H1 (cell line): Measurements from ENCODE around the gene UNC13C. TPM values are rescaled to one million over a fixed set of nuclear protein-coding genes. Genes with fewer than 3 reads are reported as not detected.

ENCODE experiments used
- CTCF ChIA-PET: fragments of 300-600 bp; sonication (Branson Sonifier 250); formaldehyde crosslinking; loops from one replicate; lab custom pipeline; 2021; ENCODE audit not compliant: partially characterized antibody; lab: Charles Lee
- POLR2A ChIA-PET: fragments of 300-600 bp; sonication (Branson Sonifier 250); formaldehyde crosslinking; loops from one replicate; lab custom pipeline; 2021; ENCODE audit warnings: inconsistent platforms; ENCODE audit not compliant: partially characterized antibody; lab: Charles Lee
- DNase-seq, 2 experiments: peaks; one replicate each; pipeline versions ENCODE4 v3.0.0 to v3.0.0-alpha.2; 2010 to 2022; ENCODE audit warnings: low spot score in 2 of 2, low read depth in 1 of 2, mixed read lengths in 1 of 2
- FAIRE-seq: peaks from 2 replicates; lab custom pipeline; 2011; peaks lifted over from hg19 to GRCh38; lab: Jason Lieb, UNC
- H2AFZ ChIP-seq: 2 replicates; pipeline ENCODE4 v1.8.1; 2012; ENCODE audit warnings: low read length, inconsistent platforms
- H2AK5ac ChIP-seq: 2 replicates; pipeline ENCODE4 v1.6.1; 2013; ENCODE audit warnings: low read depth, low read length
- H2BK120ac ChIP-seq: replicated peaks from 2 replicates; pipeline ENCODE3; 2013; ENCODE audit warnings: low read depth, low read length, inconsistent platforms
- H2BK12ac ChIP-seq: 2 replicates; pipeline ENCODE4 v1.6.1; 2013; ENCODE audit warnings: low read depth, low read length
- H2BK15ac ChIP-seq: 2 replicates; pipeline ENCODE4 v1.6.1; 2013; ENCODE audit warnings: low read length
- H2BK20ac ChIP-seq: 2 replicates; pipeline ENCODE4 v1.6.1; 2013; ENCODE audit warnings: low read length
- H2BK5ac ChIP-seq: 2 replicates; pipeline ENCODE4 v1.6.1; 2013; ENCODE audit warnings: low read depth, low read length
- H3K14ac ChIP-seq: 2 replicates; pipeline ENCODE4 v1.6.1; 2013; ENCODE audit warnings: inconsistent platforms; ENCODE audit not compliant: insufficient read length
- H3K18ac ChIP-seq: 2 replicates; pipeline ENCODE4 v1.6.1; 2013; ENCODE audit warnings: low read length; ENCODE audit errors: extremely low read depth
- H3K23ac ChIP-seq: 2 replicates; pipeline ENCODE4 v1.6.1; 2013; ENCODE audit warnings: inconsistent platforms; ENCODE audit not compliant: insufficient read length
- H3K23me2 ChIP-seq: 2 replicates; pipeline ENCODE4 v1.6.1; 2013; ENCODE audit warnings: low read depth, low read length
- H3K27ac ChIP-seq: 2 replicates; pipeline ENCODE4 v1.6.1; 2011; ENCODE audit warnings: low read depth, low read length, inconsistent platforms
- H3K27me3 ChIP-seq, 4 experiments: replicated peaks in 1 of 4; 1 replicate in 1 of 4; 2 replicates in 3 of 4; pipeline versions ENCODE4 v1.6.1 to v1.8.1; 2011 to 2013; ENCODE audit warnings: low read length in 3 of 4, mild to moderate bottlenecking in 3 of 4, inconsistent platforms in 2 of 4, mixed read lengths in 2 of 4, moderate library complexity in 1 of 4; ENCODE audit not compliant: control insufficient read depth in 3 of 4, insufficient read depth in 3 of 4; ENCODE audit errors: extremely low read depth in 1 of 4
- H3K36me3 ChIP-seq, 4 experiments: 2 replicates each; pipeline versions ENCODE4 v1.6.1 to v1.8.1; 2011 to 2013; ENCODE audit warnings: mild to moderate bottlenecking in 4 of 4, low read length in 3 of 4, moderate library complexity in 2 of 4, control low read depth in 1 of 4, inconsistent platforms in 1 of 4; ENCODE audit not compliant: insufficient read depth in 4 of 4, control insufficient read depth in 2 of 4
- H3K4ac ChIP-seq: replicated peaks from 2 replicates; pipeline ENCODE3; 2013; ENCODE audit warnings: low read length, low read depth, mixed read lengths, inconsistent platforms; ENCODE audit not compliant: insufficient read length
- H3K4me1 ChIP-seq, 4 experiments: replicated peaks in 1 of 4; 1 replicate in 1 of 4; 2 replicates in 3 of 4; pipeline versions ENCODE4 v1.6.1 to v1.8.1; 2011 to 2013; ENCODE audit warnings: low read length in 3 of 4, inconsistent platforms in 2 of 4, mixed read lengths in 1 of 4; ENCODE audit not compliant: insufficient read depth in 4 of 4, control insufficient read depth in 3 of 4
- H3K4me2 ChIP-seq, 2 experiments: 2 replicates each; pipeline versions ENCODE4 v1.6.1 to v1.8.1; 2011 to 2013; ENCODE audit warnings: low read depth in 2 of 2, low read length in 2 of 2, control low read depth in 1 of 2, inconsistent platforms in 1 of 2, mild to moderate bottlenecking in 1 of 2; ENCODE audit not compliant: insufficient read depth in 1 of 2
- H3K4me3 ChIP-seq, 4 experiments: fragments of 200-600, 300-600 bp in 1 of 4; sonication (generic), shearing (Covaris generic), sonication (Bioruptor Twin) in 1 of 4; 2 replicates each; pipeline versions ENCODE4 v1.5.1 to v1.8.1; 2011 to 2016; ENCODE audit warnings: low read length in 4 of 4, low read depth in 3 of 4, control low read depth in 2 of 4, inconsistent platforms in 2 of 4, mild to moderate bottlenecking in 2 of 4, mixed read lengths in 1 of 4, moderate library complexity in 1 of 4; ENCODE audit not compliant: insufficient read depth in 2 of 4; ENCODE audit errors: extremely low read depth in 1 of 4
- H3K56ac ChIP-seq: replicated peaks from 2 replicates; pipeline ENCODE3; 2013; ENCODE audit warnings: low read depth, mild to moderate bottlenecking, mixed read lengths, low read length, inconsistent platforms; ENCODE audit not compliant: insufficient read length
- H3K79me1 ChIP-seq: 2 replicates; pipeline ENCODE4 v1.6.1; 2013; ENCODE audit warnings: low read depth, low read length, control low read depth
- H3K79me2 ChIP-seq, 2 experiments: 2 replicates each; pipeline versions ENCODE4 v1.6.1 to v1.8.1; 2012 to 2013; ENCODE audit warnings: low read length in 2 of 2, mild to moderate bottlenecking in 2 of 2, inconsistent platforms in 1 of 2; ENCODE audit not compliant: insufficient read depth in 2 of 2, control insufficient read depth in 1 of 2
- H3K9ac ChIP-seq, 4 experiments: replicated peaks in 1 of 4; 1 replicate in 1 of 4; 2 replicates in 3 of 4; pipeline versions ENCODE4 v1.6.1 to v1.8.1; 2011 to 2013; ENCODE audit warnings: low read depth in 3 of 4, low read length in 3 of 4, control low read depth in 2 of 4, mild to moderate bottlenecking in 2 of 4, moderate library complexity in 2 of 4, inconsistent platforms in 1 of 4; ENCODE audit errors: extremely low read depth in 1 of 4
- H3K9me3 ChIP-seq, 2 experiments: 2 replicates each; pipeline versions ENCODE4 v1.6.1 to v1.8.1; 2012 to 2013; ENCODE audit warnings: mild to moderate bottlenecking in 2 of 2, moderate library complexity in 2 of 2, control low read depth in 1 of 2, inconsistent platforms in 1 of 2, low read depth in 1 of 2, low read length in 1 of 2, mixed read lengths in 1 of 2; ENCODE audit not compliant: insufficient read depth in 2 of 2
- H4K20me1 ChIP-seq, 2 experiments: replicated peaks in 1 of 2; 2 replicates each; pipeline versions ENCODE3 to v1.8.1; 2011 to 2013; ENCODE audit warnings: inconsistent platforms in 2 of 2, low read length in 2 of 2, mild to moderate bottlenecking in 1 of 2; ENCODE audit not compliant: insufficient read depth in 2 of 2, control insufficient read depth in 1 of 2
- H4K5ac ChIP-seq: 2 replicates; pipeline ENCODE4 v1.6.1; 2013; ENCODE audit warnings: low read length, low read depth, mixed read lengths, inconsistent platforms; ENCODE audit not compliant: insufficient read length
- H4K8ac ChIP-seq: 2 replicates; pipeline ENCODE4 v1.8.0; 2013; ENCODE audit warnings: mild to moderate bottlenecking, moderate library complexity, low read length, inconsistent platforms; ENCODE audit not compliant: insufficient read depth; ENCODE audit errors: extremely low read depth
- H4K91ac ChIP-seq: replicated peaks from 2 replicates; pipeline ENCODE3; 2013; ENCODE audit warnings: low read length, mixed read lengths, inconsistent platforms; ENCODE audit not compliant: insufficient read length
- BCL11A ChIP-seq, 2 experiments: IDR thresholded peaks; one replicate each; pipeline ENCODE4 v1.6.1; 2011; ENCODE audit warnings: low read depth in 2 of 2, low read length in 2 of 2, mild to moderate bottlenecking in 2 of 2
- BRCA1 ChIP-seq: IDR thresholded peaks from 2 replicates; pipeline ENCODE4 v1.6.1; 2012; ENCODE audit warnings: low read depth, low read length, improper control_type of control experiment
- EZH2 ChIP-seq: fragments of 200-600 bp; sonication (generic); IDR thresholded peaks from 2 replicates; pipeline ENCODE4 v1.7.1; 2012; ENCODE audit warnings: low read depth, mild to moderate bottlenecking, moderate library complexity, low read length, inconsistent platforms; ENCODE audit not compliant: severe bottlenecking
- POLR2A ChIP-seq, 2 experiments: IDR thresholded peaks; 1 replicate in 1 of 2; 2 replicates in 1 of 2; pipeline ENCODE4 v1.6.1; 2011; ENCODE audit warnings: low read depth in 2 of 2, low read length in 2 of 2, mild to moderate bottlenecking in 2 of 2; ENCODE audit errors: control extremely low read depth in 1 of 2
- RBBP5 ChIP-seq: IDR thresholded peaks from 2 replicates; pipeline ENCODE4 v1.7.1; 2012; ENCODE audit warnings: low read depth, mild to moderate bottlenecking, inconsistent platforms, low read length, moderate library complexity, borderline replicate concordance
- RNF2 ChIP-seq: fragments of 200-900, 300-1000 bp; sonication (generic); IDR thresholded peaks from 2 replicates; pipeline ENCODE4 v1.7.1; 2016; ENCODE audit warnings: borderline replicate concordance, low read depth, mild to moderate bottlenecking, antibody characterized with exemption, low read length; ENCODE audit not compliant: poor library complexity, severe bottlenecking; ENCODE audit errors: missing control alignments
- RXRA ChIP-seq: IDR thresholded peaks from 2 replicates; pipeline ENCODE4 v1.6.1; 2011; ENCODE audit warnings: low read depth, mild to moderate bottlenecking, low read length, moderate library complexity; ENCODE audit not compliant: insufficient read depth
- TBP ChIP-seq: IDR thresholded peaks from 2 replicates; pipeline ENCODE4 v1.6.1; 2011; ENCODE audit warnings: low read depth, low read length, improper control_type of control experiment
- TCF12 ChIP-seq: IDR thresholded peaks from 2 replicates; pipeline ENCODE4 v1.6.1; 2011; ENCODE audit warnings: low read depth, mild to moderate bottlenecking, low read length
- TEAD4 ChIP-seq: IDR thresholded peaks from 2 replicates; pipeline ENCODE4 v1.6.1; 2012; ENCODE audit warnings: low read depth, low read length, inconsistent platforms, mixed read lengths
- YY1 ChIP-seq: IDR thresholded peaks from 2 replicates; pipeline ENCODE4 v1.6.1; 2011; ENCODE audit warnings: low read depth, mild to moderate bottlenecking, low read length
- ZNF274 ChIP-seq: IDR thresholded peaks from 2 replicates; pipeline ENCODE4 v1.7.0; 2012; ENCODE audit warnings: low read length, borderline replicate concordance; ENCODE audit errors: extremely low read depth
- WGBS, 2 experiments: shearing (Covaris generic) in 1 of 2; methylation state at CpG; one replicate each; pipeline versions ENCODE4 v1.1.6 to v1.1.7; 2013 to 2015; ENCODE audit warnings: low lambda C conversion rate in 2 of 2, mixed read lengths in 2 of 2, inconsistent platforms in 1 of 2, low coverage in 1 of 2, missing lambda C conversion rate in 1 of 2; ENCODE audit not compliant: insufficient replicate concordance in 2 of 2, insufficient coverage in 1 of 2, insufficient read length in 1 of 2; ENCODE audit errors: extremely low coverage in 1 of 2, missing lambda C conversion rate in 1 of 2; 5-methylcytosine and 5-hydroxymethylcytosine counted together
- polyA plus RNA-seq, 7 experiments: library from polyadenylated mRNA; depleted of rRNA in 3 of 7; stranded (reverse) in 5 of 7; unstranded in 2 of 7; fragments of >200 nt in 5 of 7; fragments of 200-250 nt in 2 of 7; gene quantifications; 1 replicate in 5 of 7; 2 replicates in 1 of 7; 4 replicates in 1 of 7; pipeline versions ENCODE4 v1.2.1 to v1.2.3, GENCODE V29; 2011 to 2013; ENCODE audit warnings: missing spikeins in 2 of 7, mixed read lengths in 2 of 7
- total RNA-seq: library from RNA; stranded (reverse); fragmentation: NEBNext Ultra II Directional; extraction: Animal tissue kit (Norgen Biotek cat#: 25700); gene quantifications from 2 replicates; pipeline ENCODE4 v1.2.1, GENCODE V29; 2021

UNC13C gene
- total and polyA plus RNA-seq, 2 of the 8 experiments (the other 6 are each of a cell fraction or from before 2014, with no cell fraction given), result 0.02 to 0.13 TPM

DNA sequence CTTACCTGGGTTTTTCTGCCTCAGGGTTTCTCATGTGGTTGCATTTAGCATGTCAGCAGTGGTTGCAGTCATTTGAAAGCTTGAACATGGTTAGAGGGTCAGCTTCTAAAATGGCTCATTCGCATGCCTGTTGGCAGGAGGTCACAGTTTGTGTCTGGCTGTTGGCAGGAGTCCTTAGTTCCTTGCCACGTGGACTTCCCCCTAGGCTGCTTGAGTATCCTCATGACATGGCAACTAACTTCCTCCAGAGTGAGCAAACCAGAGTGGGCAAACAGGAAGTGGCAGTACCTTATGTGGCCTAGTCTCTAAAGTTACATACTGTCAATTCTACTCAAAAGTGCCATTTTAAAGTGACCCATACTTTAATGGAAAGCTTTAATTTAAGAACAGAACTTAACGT, 3.4 kb upstream of the UNC13C start:
- H3K9me3 ChIP-seq, result peaks cover 0 to 6% of the 10 kb centered on the region in 2 experiments; a peak in 2 of 4 replicates
- no peak overlapping the region for H2BK120ac ChIP-seq
- no peak for TF ChIP-seq RXRA
- no peak for TF ChIP-seq TEAD4
- TF ChIP-seq TCF12, result no peak
- TF ChIP-seq BCL11A (IDR thresholded peaks at IDR 0.05; ENCODE audit: low read depth in 2 of 2, low read length in 2 of 2), result no peak
- TF ChIP-seq ZNF274, result no peak
- no peak for TF ChIP-seq TBP
- no peak for TF ChIP-seq RBBP5
- TF ChIP-seq RNF2, result no peak
- TF ChIP-seq YY1, result no peak
- no peak for TF ChIP-seq EZH2
- no peak for TF ChIP-seq BRCA1
- no peak for TF ChIP-seq POLR2A (IDR thresholded peaks at IDR 0.05; ENCODE audit: control extremely low read depth in 1 of 2, low read depth in 2 of 2, low read length in 2 of 2)

More for the DNA sequence above, 3.4 kb upstream of the UNC13C start:
- WGBS, 2 experiments, result 77% methylated on average over 3 of the region's 3 CpGs; no CpG with 5 or more reads in 1 of the 2 experiments
- Histone ChIP-seq H3K4me1 (no peaks in the 10 kb centered on the region; a peak in 1 of 7 replicates), H2BK5ac (no peak overlapping the region), H4K5ac (no peak overlapping the region), H3K27me3 (peaks cover 0 to 11% (median 3%) of the 10 kb centered on the region in 4 experiments; a peak in 3 of 7 replicates), H3K23ac (no peak overlapping the region), H3K14ac (no peak overlapping the region), H3K36me3 (no peaks in the 10 kb centered on the region), H2BK12ac (no peak overlapping the region), H2BK20ac (no peak overlapping the region), H4K91ac (no peak overlapping the region), H3K79me2 (no peaks in the 10 kb centered on the region), H4K8ac (no peak overlapping the region), H3K4me2 (no peak overlapping the region), H4K20me1 (no peaks in the 10 kb centered on the region), H3K4me3 (no peak overlapping the region), H2AFZ (no peak overlapping the region), H3K4ac (no peak overlapping the region), H3K56ac (no peak overlapping the region), H3K79me1 (no peaks in the 10 kb centered on the region), H3K9ac (no peak overlapping the region), H3K23me2 (no peaks in the 10 kb centered on the region), H3K27ac (no peak overlapping the region), H3K18ac (no peak overlapping the region), H2AK5ac (no peak overlapping the region), H2BK15ac (no peak overlapping the region)
- DNase-seq (no peak), FAIRE-seq (no peak)
- CTCF ChIA-PET, result interaction anchor here (0.6 to 1.5 kb wide), 4 partner anchors 12 to 220 kb away, joined by 3 to 6 read pairs (median 3); no protein-coding TSS in a partner anchor
- POLR2A ChIA-PET, result no interaction called here
